NCI-H774 (cell line): ENCODE data around the gene CHST11.

Source experiments
- DNase-seq: peaks from one replicate; lab custom pipeline; 2025; lab: John Stamatoyannopoulos, UW

Gene CHST11

GRCh38 chr12:104504146-104504545, 47.4 kb downstream of the CHST11 start:
- DNase-seq = no peak

GRCh38 chr12:104505095-104505818, 48.5 kb downstream of the CHST11 start:
- peak; percentile 74 for DNase-seq

GRCh38 chr12:104506676-104507401, 50.1 kb downstream of the CHST11 start:
- peak; percentile 78 for DNase-seq

- DNase-seq = peak; percentile 49
These were observed 50.9 kb downstream of the CHST11 start for GRCh38 chr12:104507672-104508071.

- DNase-seq = no peak
These were observed 52.2 kb downstream of the CHST11 start for GRCh38 chr12:104508752-104509446.

GRCh38 chr12:104510145-104510872, 53.6 kb downstream of the CHST11 start:
- DNase-seq = no peak

- DNase-seq = no peak
These were observed 54.2 kb downstream of the CHST11 start for GRCh38 chr12:104510873-104511440.

- DNase-seq = no peak
These were observed 56.9 kb downstream of the CHST11 start for GRCh38 chr12:104513681-104514080.

- no peak for DNase-seq
These were observed 57.5 kb downstream of the CHST11 start for GRCh38 chr12:104514092-104514810.

GRCh38 chr12:104515899-104516298, 59.2 kb downstream of the CHST11 start:
- DNase-seq = no peak

GRCh38 chr12:104516821-104517220, 60.1 kb downstream of the CHST11 start:
- DNase-seq = no peak

GRCh38 chr12:104517880-104518279, 61.1 kb downstream of the CHST11 start:
- no peak for DNase-seq

- DNase-seq = no peak
These were observed 62.7 kb downstream of the CHST11 start for GRCh38 chr12:104519190-104520019.

GRCh38 chr12:104520242-104520900, 63.6 kb downstream of the CHST11 start:
- no peak for DNase-seq

GRCh38 chr12:104521731-104522130, 65.0 kb downstream of the CHST11 start:
- DNase-seq = no peak

GRCh38 chr12:104522985-104523722, 66.4 kb downstream of the CHST11 start:
- no peak for DNase-seq

GRCh38 chr12:104524034-104524832, 67.5 kb downstream of the CHST11 start:
- peak; percentile 75 for DNase-seq

GRCh38 chr12:104526320-104526719, 69.6 kb downstream of the CHST11 start:
- no peak for DNase-seq
